GM19372 (cell line): ENCODE measurements around the gene ZNF697.
"Not testable (repeated sequence)": the region's sequence is repeated elsewhere in the genome, so short reads cannot be mapped to it uniquely, and the experiment has no call there.

Experiments used
- ATAC-seq: cut with Tn5 transposase; IDR thresholded peaks from one replicate; pipeline ENCODE4 v1.9.1; 2021; ENCODE audit warnings: mild to moderate bottlenecking, low read depth, moderate library complexity; ENCODE audit not compliant: unreplicated experiment

Gene ZNF697

DNA sequence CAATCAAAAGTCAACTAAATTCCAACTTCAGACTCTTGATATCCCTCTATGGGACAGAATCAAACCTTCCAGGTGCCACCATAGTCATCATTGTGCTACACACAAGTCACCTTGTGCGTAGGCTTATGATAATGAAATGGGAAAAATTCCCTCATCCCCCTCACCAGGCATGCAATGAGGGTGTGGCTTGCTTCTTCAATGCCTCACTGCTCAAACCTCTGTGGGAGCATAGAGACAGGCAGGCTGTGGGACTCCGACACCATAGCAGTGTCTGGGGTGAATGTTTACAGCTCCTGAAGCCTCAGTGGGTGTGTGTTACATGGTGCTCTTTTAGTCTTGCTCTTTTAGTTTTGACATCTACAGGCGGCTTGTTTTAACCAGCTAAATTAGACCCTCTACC, 42.4 kb downstream of the ZNF697 start:
- no peak for ATAC-seq

DNA sequence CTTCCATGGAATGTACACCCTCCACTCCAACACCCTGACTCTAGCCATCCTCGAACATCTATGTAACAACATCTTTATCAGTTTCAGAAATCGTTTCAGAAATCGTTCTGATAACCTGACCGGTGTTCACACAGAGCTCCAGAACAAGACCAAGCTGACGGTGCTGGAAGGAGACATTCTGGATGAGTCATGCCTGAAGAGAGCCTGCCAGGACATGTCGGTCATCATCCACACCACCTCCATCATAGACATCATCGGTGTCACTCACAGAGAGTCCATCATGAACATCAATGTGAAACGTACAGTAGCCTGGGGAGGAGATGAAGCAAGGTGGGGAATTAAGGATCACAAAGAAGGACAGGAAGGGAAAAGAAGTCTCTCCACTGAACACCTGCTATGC, 43.0 kb downstream of the ZNF697 start:
- ATAC-seq: not testable (repeated sequence)

DNA sequence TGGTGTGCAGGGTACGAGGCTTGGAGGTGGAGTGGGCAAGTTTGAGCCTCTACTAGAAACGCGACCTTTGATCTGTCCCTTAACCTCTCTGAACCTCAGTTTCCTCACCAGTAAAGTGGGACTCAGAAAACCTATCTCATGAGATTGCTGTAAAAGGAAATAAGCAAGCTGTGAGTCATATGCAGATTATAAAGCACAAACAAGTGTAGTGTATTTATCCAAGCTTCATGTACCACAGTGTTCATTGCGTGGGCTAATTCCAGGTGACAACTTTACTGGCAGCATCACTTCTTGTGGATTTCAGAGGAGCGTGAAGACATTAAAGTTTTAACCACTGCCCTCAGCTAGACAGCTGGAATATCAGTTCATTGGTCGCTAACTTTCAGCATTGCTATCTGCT, 44.4 kb downstream of the ZNF697 start:
- no peak for ATAC-seq

DNA sequence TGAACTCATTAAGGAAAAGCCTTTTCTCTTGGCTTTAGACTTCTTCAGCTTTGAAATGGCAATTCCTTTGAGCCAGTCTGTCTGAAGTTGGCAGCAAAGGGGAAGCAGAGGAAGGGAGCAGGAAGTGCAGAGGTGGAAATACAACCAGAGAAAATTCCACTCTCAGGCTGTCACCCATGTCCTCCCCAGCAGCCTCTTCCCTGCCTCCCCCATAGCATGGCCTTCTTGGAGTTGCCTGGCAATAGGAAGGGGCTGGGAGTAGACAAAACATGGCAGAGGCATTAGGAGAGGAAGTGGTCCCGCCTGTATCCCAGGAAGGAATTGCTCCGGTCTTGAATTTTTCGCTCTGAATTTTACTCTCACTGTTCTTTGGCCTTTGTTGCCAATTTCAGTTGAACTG, 44.8 kb downstream of the ZNF697 start:
- not testable (repeated sequence) for ATAC-seq

DNA sequence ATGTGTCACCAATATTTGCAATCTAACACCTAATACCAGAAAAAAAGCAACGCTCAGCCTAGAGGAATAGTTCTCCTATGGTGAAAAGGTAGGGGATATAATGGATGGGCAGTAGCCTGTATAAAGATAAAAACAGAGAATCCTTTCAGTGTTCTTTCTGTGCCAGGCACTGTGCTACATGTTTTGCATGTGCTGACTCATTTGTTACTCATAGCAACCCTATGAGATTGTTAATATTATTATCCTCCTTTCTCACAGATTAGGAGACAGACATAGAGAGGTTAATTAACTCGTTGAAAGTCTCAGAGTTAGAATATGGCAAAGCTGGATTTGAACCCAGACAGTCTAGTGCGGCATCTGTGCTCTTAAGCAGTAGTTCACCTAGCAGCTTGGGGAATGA, 45.3 kb downstream of the ZNF697 start:
- ATAC-seq: not testable (repeated sequence)

DNA sequence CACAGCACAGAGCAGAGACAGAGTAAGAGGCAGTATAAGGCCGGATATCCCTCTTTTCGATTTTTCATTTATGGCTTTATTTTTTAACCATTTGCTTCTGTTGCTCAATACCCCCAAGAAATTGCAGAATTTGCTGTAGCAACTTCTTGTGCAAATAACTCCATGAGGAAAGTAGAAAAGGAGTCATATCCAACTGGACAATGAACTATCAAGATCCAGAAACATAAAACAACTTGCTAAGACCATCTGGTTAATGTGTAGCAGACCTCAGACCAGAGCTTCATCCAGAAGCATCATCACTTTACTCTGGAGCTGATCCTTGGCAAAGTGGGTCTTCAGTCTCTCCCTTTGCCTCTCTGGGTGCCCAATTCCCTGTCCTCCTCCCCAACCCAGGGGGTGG, 45.9 kb downstream of the ZNF697 start:
- ATAC-seq: no peak

DNA sequence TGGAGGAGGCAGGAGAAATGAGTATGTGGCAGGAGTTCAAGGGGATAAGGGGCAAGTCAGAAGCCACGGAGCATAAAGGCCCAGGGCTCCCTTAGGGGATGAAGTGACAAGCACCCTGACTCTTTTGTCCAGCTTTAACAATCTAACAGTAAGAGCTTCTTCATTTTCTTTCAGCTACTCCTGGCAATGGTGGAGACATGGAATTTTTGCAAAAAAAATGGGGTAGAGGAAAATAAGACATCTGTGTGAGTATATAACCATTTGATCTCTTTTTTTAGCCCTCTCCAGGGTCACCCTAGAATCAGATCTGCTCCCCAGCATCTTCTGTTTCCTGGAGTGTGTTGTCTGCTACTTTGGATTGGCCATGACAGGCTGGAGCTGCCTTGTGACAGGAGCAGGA, 47.1 kb downstream of the ZNF697 start:
- no peak for ATAC-seq

DNA sequence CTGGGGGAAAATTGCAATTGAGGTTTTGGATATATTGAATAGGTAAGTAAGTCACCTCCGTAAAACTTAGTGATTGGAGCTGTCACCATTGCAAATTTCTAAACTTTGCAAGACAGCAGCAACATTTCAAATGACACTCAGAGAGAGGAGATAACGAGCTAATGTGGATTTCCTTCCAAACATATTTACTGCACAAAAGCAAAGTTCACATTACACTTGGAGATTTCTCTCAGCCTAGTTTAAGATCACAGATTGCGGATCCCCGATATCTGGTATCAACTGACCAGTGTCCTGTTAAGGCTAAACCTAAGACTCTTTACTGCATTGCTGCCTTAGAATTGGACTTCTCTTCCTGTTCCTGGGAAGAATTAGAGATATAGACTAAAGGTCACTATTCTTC, 47.5 kb downstream of the ZNF697 start:
- no peak for ATAC-seq

DNA sequence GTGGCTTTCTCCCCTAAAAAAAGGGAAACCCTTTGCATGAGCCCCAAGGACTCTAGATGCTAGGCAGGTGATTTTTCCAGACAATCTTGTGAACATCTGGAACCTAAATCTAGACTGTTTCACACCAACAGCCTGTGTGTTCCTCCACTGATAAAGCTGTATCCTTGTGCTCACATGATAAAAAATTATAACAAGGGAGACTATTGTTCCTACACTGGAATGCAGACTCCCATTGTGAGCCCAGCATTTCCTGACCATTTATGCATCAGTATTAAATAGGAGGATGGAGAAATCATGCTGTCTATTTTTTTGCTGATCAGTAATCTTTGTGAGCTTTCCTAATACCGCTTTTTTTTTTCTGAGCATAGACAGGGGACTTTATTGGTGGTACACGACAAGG, 52.5 kb downstream of the ZNF697 start:
- ATAC-seq: no peak

DNA sequence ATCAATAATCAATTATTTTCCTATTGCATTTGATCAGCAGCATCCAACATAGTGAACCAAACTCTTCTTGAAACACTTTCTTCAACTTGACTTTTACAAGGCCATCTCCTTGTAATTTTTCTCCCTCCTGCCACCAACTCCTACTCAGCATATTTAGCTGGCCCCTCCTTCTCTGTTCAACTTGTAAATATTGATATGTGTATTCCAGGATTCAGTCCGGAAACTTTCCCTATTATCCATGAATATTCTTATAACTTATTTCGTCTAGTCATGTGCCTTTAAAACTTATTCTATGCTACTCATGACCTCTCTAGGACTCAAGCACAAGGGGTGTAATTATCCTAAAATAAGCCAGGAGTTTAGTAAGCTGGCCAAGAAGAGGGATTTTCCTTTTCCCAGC, 52.9 kb downstream of the ZNF697 start:
- ATAC-seq: no peak

DNA sequence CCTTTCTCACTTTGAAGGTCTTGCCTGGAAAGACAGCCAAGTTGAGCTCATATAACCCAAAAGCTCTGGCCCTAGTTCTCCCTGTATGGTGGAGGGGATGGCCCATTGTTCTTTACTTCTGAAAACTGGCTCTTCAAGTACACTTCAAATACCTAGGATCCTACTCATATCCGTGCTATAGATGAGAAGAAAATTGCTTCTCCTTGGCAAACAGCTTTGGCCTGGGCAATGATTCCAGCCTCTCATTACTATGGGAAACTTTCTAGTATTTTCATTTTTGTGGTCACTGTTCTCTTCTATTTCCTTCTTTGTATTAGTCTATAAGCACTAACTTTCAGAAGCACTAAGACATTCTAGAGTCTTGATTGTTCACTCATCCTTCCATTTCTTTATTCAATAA, 53.7 kb downstream of the ZNF697 start:
- no peak for ATAC-seq

DNA sequence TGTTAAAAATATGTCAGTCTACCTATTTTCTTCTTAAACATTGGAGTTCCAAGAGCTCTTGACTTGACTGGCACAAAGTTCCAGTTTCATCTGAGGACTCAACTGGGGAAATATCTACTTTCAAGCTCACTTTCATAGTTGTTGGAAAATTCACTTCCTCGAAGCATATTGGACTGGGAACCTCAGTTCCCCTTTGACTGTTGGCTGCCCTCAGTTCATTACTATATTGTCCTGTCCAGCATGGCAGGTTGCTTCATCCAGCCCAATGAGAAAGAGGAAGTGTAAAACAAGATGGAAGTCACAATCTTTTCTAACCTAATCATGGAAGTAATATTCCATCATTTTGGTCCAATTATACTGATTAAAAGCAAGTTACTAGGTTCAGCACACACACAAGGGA, 54.3 kb downstream of the ZNF697 start:
- ATAC-seq: no peak

DNA sequence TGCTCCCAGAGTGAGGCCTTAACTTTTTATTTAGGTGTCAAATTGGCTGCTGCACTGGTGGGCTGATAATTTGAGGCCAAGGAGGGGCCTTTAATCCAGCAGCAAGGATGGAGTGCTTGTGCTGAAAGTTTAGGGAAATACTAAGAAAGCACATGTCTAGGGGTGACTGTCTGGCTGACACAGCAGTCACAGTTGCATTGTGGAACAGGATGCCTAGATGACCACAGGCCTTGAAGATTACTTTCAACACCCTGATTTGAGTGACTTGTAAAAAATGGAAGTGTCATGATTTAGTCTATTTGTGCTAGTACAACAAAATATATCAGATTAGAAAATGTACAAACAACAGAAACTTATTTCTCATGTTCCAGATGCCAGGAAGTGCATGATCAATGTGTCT, 57.7 kb downstream of the ZNF697 start:
- ATAC-seq: no peak

DNA sequence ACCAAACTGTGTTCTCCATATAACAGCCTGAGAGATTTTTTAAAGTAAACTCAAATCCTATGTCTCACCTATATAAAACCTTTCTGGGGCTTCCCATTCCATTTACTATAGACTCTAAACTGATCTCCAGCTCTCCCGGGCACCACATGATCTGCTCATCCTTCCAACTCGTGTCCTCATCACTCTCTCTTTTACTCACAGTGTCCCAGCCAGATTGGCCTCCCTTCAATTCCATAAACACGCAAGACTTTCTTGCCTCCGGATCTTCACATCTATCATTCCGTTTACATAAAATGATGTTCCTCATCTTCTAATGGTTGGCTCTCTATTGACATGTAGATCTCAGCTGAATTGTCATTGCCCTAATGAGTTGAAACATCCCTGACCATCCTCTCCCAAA, 59.4 kb downstream of the ZNF697 start:
- no peak for ATAC-seq

DNA sequence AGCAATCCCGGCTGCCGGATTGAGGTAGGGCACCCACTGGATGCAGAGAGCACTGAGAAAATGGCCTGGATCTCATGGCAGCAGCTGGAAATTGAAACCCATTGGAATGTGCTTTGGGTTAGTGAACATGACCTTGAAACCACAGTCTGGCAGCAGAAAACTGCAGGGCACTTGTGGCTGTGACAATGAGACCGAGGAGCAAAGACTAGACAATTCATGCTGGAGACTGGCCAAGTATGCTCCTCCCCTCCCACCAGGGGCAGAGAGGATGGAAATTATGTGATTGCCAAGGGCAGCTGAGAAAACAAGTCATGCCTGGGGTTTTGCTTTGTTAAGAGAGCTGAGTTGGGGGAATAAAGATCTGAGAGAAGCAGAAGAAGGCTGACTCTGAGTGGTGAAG, 60.7 kb downstream of the ZNF697 start:
- ATAC-seq: no peak

DNA sequence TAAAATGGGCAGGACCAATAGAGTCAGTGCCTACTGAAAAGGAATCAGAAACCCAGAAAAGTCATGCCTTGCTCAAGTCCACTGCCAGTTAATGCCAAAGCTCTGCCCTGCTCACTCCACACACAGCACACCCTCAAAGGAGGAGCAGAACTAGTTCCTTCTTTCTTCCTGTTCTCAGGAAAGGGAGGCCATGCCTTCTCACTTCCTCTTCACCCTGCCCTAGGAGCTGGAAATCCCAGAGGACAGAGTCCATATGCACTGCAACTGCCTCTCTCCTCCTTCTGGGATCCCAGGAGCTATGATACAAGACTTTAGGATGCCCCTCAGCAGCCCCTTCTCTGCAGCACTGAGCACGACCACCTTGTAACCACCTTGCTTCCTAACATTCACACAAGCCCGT, 62.3 kb downstream of the ZNF697 start:
- ATAC-seq: not testable (repeated sequence)

DNA sequence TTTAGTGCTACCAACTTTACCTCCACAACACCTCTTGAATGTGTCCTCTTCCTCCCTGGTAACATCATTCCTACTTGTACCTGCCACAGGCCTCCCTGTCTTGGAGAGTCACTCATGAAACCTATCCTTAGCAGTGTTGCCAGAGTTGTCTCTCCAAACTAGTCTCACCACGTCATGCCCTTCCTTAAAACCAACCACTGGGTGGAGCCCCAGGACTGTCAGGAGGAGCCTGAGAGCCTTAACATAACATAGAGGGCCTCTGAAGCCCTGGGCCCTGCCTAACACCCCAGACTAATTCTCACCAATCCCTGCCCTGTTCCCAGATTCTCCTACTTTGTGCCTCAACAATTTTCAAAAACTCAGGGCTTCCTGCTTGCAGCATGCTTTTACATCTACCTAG, 65.3 kb downstream of the ZNF697 start:
- ATAC-seq: no peak

DNA sequence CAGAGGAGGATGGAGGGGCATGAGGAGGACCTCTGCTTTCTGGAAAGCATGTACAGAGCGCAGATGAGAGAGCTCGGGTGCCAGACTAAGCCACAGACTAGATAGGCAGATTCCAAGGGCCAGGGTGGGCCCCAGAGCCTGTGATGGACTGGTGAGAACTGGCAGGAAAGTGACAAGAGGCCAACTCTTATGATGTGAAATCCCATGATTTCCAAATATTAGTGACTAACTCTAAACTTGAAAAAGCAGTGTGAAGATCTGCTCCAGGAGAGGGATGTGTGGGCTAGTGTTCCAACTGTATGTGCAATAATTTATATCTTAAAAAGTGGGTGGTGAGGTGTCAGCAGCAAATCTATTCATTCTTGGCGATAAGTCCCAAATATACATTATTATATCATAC, 67.0 kb downstream of the ZNF697 start:
- not testable (repeated sequence) for ATAC-seq

DNA sequence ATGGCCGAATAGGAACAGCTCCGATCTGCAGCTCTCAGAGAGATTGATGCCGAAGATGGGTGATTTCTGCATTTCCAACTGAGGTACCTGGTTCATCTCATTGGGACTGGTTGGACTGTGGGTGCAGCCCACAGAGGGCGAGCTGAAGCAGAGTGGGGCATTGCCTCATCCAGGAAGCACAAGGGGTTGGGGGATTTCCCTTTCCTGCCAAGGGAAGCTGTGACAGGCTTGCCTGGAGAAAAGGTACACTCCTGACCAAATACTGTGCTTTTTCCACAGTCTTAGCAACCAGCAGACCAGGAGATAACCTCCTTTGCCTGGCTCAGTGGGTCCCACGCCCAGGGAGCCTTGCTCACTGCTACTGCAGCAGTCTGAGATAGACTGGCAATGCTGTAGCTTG, 74.2 kb downstream of the ZNF697 start:
- no peak for ATAC-seq

DNA sequence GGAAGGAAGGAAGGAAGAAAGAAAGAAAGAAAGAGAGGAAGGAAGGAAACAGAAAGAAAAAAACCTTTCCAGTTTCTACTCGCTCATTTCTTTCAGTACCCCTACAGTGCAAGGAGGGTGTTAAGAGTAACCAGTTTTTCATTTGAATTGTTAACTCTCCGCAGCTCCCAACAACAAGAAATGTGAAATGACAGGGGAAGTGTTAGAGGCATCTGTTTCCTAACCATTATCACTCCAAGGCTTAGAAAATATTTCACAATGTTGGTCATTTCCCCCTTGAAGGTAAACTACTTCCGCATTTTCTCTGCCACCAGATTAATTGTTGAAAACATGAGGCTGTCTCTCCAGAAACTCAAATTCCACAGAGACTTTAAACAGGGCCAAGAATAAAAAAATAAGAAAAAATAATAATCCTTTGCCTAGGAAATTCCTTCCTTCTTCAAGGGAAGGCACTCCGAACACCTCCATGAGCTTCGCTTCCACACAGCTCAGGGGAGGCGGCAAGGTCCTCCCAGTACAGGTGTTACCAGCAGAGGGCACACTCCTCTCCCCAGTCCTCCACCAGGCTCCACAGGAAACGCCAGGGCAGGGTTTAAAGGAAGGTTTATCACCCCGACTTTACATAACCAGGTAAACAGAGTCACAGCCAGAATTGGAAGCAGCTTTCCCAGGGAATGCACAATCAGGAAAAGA, 78.0 kb downstream of the ZNF697 start:
- not testable (repeated sequence) for ATAC-seq
